ENCODE results near the gene IGF2.

Gene IGF2

DNA sequence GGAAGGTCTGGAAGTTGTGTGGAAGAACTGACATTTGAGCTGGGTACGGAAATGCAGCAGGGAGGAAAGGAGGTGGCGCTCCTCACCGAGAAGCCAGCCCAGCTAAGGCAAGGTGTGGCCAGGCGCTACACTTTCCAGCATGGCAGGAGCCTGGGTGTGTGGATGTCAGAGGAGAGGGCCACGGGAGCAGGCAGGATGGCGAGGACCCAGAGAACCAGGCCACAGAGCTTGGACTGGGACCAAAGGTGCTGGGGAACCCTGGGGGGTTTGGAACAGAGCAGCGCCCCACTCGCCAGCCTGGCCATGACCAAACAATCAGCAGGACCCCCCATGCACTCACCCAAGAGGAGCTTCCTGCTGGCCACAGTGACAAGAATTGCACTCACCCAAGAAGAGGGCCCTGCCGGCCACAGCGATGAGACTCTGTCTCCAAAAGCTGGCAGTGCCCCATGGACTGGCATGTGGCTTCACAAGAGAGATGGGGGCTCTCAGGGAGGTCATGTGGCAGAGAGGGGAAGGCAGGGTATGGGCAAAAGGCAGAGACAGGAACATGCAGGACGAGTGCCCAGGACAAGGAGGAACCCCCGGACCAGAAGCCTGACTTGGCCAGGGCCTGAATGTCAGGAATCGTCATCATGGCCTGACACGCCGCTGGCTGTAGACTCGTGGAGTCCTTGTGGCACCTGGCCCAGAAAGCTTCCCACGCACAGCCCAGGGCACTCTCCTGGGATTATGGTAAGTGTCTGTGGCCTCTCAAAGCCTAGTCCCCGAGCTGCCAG lies 45.4 kb downstream of the IGF2 start:
- no peak overlapping the region for H3K9ac ChIP-seq
- peaks cover 54% of the 10 kb centered on the region; the same call in 1 of the 2 replicates for H3K27me3 ChIP-seq (ENCODE audit: insufficient read depth, low read depth)
- TF ChIP-seq, protein P1, sequence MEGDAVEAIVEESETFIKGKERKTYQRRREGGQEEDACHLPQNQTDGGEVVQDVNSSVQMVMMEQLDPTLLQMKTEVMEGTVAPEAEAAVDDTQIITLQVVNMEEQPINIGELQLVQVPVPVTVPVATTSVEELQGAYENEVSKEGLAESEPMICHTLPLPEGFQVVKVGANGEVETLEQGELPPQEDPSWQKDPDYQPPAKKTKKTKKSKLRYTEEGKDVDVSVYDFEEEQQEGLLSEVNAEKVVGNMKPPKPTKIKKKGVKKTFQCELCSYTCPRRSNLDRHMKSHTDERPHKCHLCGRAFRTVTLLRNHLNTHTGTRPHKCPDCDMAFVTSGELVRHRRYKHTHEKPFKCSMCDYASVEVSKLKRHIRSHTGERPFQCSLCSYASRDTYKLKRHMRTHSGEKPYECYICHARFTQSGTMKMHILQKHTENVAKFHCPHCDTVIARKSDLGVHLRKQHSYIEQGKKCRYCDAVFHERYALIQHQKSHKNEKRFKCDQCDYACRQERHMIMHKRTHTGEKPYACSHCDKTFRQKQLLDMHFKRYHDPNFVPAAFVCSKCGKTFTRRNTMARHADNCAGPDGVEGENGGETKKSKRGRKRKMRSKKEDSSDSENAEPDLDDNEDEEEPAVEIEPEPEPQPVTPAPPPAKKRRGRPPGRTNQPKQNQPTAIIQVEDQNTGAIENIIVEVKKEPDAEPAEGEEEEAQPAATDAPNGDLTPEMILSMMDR (conservative IDR thresholded peaks at IDR 0.05; ENCODE audit: low read depth, low read length), result no peak
- H4K20me1 ChIP-seq (ENCODE audit: insufficient read depth), result no peaks in the 10 kb centered on the region
- no peak overlapping the region for H2AFZ ChIP-seq (ENCODE audit: low read depth)
- no peaks in the 10 kb centered on the region for H3K79me2 ChIP-seq (ENCODE audit: insufficient read depth, low read depth)
- H3K4me2 ChIP-seq, result no peak overlapping the region; the same call in 1 of the 2 replicates
- H3K4me1 ChIP-seq (ENCODE audit: low read depth, poor library complexity, severe bottlenecking), result peaks cover 13% of the 10 kb centered on the region
- H3K36me3 ChIP-seq (ENCODE audit: insufficient read depth), result no peaks in the 10 kb centered on the region
- no peak overlapping the region for H3K4me3 ChIP-seq (IDR thresholded peaks at IDR 0.05; ENCODE audit: insufficient read depth, low read depth, low read length)
- no peak overlapping the region for H3K27ac ChIP-seq

DNA sequence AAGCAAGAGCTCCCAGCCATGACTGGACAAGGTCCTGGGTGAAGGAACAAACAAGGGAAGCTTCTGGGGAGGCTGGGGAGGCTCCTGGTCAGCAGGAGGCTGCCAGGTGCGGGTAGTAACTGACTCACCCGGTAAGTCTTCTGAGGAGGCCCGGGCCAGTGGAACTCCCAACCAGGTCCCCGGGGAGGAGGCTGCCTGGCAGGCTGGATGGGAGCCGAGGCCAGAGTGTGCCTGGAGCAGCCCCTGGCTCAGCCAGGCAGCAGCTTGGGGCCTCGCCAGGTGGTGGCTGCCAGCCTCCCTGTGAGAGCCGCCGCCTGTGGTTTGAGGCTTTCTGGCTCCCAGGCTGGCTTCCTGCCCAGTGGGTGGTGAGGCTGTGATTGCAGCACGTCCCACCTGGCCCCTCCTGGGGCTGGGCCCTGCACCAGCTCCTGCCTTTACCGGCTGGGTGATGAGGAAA lies 46.2 kb downstream of the IGF2 start:
- Histone ChIP-seq H3K4me2 (peak overlapping the region; percentile 25; the same call in 1 of the 2 replicates), H3K4me1 (ENCODE audit: low read depth, poor library complexity, severe bottlenecking) (peaks cover 13% of the 10 kb centered on the region), H2AFZ (ENCODE audit: low read depth) (no peak overlapping the region), H3K9ac (no peak overlapping the region), H3K79me2 (ENCODE audit: insufficient read depth, low read depth) (no peaks in the 10 kb centered on the region), H3K36me3 (ENCODE audit: insufficient read depth) (no peaks in the 10 kb centered on the region), H3K27me3 (ENCODE audit: insufficient read depth, low read depth) (peaks cover 51% of the 10 kb centered on the region; the same call in 1 of the 2 replicates), H4K20me1 (ENCODE audit: insufficient read depth) (no peaks in the 10 kb centered on the region), H3K27ac (no peak overlapping the region), H3K4me3 (IDR thresholded peaks at IDR 0.05; ENCODE audit: insufficient read depth, low read depth, low read length) (no peak overlapping the region)
- TF ChIP-seq, protein P1 (conservative IDR thresholded peaks at IDR 0.05; ENCODE audit: low read depth, low read length), result no peak

DNA sequence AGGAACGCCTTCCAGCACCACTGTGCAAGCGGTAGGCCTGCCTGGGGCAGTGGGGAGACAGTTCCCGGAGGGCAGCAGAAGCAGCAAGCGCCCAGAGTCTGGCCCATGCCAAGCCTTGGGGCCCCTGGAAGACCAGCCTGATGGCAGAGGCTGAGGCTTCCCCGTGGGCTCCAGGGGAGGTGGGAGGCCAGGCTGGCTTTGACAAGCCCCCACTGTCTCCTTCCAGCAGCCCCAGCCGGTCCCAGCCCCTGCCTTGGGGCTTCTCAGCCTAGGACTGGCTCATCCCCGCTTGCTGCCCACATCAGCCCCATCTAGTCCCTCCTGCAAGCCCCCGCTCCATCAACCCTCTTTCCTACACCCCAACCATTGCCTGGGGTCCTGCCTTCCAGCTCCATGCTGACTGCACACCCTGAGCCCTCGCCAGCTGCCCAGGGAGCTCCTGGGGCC lies 46.7 kb downstream of the IGF2 start:
- Histone ChIP-seq H3K4me1 (ENCODE audit: low read depth, poor library complexity, severe bottlenecking) (peaks cover 13% of the 10 kb centered on the region), H3K4me2 (peak overlapping the region; percentile 25; the same call in 1 of the 2 replicates), H3K27ac (no peak overlapping the region)

DNA sequence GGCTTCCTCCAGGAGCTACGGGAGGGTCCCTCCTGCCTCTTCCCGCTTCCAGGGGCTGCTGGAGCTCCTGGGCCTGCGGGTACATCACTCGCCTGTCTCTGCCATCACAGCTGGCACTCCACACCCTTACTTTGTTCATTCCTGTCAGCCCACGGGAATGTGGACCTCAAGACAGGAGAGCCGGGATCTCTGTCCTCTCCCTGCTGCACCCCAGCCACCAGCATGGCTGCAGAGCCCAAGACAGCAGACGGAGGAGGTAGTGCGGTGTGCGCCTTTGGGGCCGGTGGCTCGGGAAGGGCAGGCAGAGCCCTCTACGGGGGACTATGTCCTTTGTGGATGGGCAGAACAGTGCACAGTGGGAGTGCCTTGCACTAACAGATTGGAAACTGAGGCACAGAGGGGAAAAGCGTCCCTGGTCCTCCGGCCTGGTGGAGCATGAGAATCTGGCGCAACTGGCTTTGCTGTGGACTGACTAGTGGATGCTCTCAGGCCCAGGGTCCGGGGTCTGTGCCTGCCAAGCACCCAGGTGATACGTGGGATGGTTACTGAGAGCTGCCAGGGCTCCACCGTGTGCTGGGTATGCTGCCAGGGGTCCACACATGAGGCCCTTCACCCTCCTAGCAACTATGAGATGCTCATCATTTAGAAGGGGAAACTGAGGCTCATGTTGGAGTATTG lies 47.3 kb downstream of the IGF2 start:
- no peak overlapping the region for H3K4me3 ChIP-seq (IDR thresholded peaks at IDR 0.05; ENCODE audit: insufficient read depth, low read depth, low read length)
- H3K9ac ChIP-seq, result no peak overlapping the region
- TF ChIP-seq, protein P1 (conservative IDR thresholded peaks at IDR 0.05; ENCODE audit: low read depth, low read length), result no peak
- no peak overlapping the region for H3K4me2 ChIP-seq
- H3K27me3 ChIP-seq (ENCODE audit: insufficient read depth, low read depth), result peaks cover 52% of the 10 kb centered on the region; the same call in 1 of the 2 replicates
- H3K4me1 ChIP-seq (ENCODE audit: low read depth, poor library complexity, severe bottlenecking), result peaks cover 13% of the 10 kb centered on the region
- H3K27ac ChIP-seq, result no peak overlapping the region
- H2AFZ ChIP-seq (ENCODE audit: low read depth), result no peak overlapping the region
- no peaks in the 10 kb centered on the region for H3K36me3 ChIP-seq (ENCODE audit: insufficient read depth)
- no peaks in the 10 kb centered on the region for H4K20me1 ChIP-seq (ENCODE audit: insufficient read depth)
- no peaks in the 10 kb centered on the region for H3K79me2 ChIP-seq (ENCODE audit: insufficient read depth, low read depth)

More for the DNA sequence above, 46.7 kb downstream of the IGF2 start:
- TF ChIP-seq, protein P1 (conservative IDR thresholded peaks at IDR 0.05; ENCODE audit: low read depth, low read length), result no peak
- Histone ChIP-seq H4K20me1 (ENCODE audit: insufficient read depth) (no peaks in the 10 kb centered on the region), H3K36me3 (ENCODE audit: insufficient read depth) (no peaks in the 10 kb centered on the region), H2AFZ (ENCODE audit: low read depth) (no peak overlapping the region), H3K79me2 (ENCODE audit: insufficient read depth, low read depth) (no peaks in the 10 kb centered on the region), H3K9ac (no peak overlapping the region), H3K4me3 (IDR thresholded peaks at IDR 0.05; ENCODE audit: insufficient read depth, low read depth, low read length) (no peak overlapping the region), H3K27me3 (ENCODE audit: insufficient read depth, low read depth) (peaks cover 52% of the 10 kb centered on the region; the same call in 1 of the 2 replicates)
